DMS79 (cell line): ENCODE measurements around the gene SLC43A2.
"Not testable (repeated sequence)": the region's sequence is repeated elsewhere in the genome, so short reads cannot be mapped to it uniquely, and the experiment has no call there.

Experiments
- DNase-seq: peaks from one replicate; lab custom pipeline; 2025; lab: John Stamatoyannopoulos, UW

Gene SLC43A2

GRCh38 chr17:1535737-1536136 is 92.9 kb downstream of the SLC43A2 start:
- DNase-seq: no peak

DNA sequence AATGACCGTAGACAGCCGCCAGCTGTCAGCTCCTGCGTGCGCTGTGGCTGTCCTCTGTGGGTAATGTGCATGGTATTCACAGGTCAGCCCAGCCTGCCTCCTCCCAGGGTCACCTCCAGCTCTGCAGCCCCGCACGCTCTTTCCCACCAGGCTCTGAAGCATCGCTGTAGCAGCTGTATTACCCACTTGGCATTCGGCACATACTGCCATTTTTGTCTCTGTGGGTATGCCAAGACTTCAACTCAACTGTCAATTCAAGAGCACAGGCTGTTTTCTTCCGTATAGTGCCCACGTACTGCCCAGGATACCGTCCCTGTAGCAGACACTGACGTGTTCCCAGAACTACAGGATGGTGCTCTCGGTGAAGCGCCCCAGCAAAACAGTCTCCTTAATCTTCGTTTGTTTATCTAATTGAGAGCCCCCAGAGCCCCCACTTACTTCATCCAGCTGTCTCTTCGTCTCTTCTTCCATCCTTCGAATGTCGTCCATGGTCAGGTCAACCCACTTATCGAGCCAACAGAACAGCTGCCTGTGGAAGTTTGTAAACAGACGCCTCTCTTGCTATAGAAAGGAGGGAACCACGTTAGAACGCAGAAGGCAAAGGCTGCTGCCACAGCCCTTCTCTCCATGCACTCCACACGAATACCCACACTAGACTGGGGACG is 94.8 kb downstream of the SLC43A2 start:
- DNase-seq: no peak

GRCh38 chr17:1532836-1533602 is 95.6 kb downstream of the SLC43A2 start:
- no peak for DNase-seq

DNA sequence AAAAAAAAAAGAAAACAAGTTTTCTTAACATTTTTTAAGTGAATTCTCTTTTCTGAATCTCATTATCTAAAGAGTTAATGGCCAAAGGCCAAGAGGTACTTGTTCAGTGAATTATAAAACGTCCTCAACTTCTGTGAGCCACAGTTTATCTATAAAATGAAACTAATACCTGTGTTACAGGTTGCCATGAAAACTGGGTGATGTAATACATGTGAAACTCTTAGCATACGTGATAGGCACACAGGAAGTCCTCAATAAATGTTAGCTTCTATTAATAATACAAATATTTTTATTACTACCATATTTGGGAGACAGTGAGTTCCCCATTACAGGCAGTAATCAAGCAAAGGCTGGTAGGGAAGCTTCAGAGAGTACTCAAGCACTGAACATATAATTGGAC is 98.8 kb downstream of the SLC43A2 start:
- no peak for DNase-seq

- DNase-seq: not testable (repeated sequence)
Measured at GRCh38 chr17:1526876-1527275, 101.8 kb downstream of the SLC43A2 start.

DNA sequence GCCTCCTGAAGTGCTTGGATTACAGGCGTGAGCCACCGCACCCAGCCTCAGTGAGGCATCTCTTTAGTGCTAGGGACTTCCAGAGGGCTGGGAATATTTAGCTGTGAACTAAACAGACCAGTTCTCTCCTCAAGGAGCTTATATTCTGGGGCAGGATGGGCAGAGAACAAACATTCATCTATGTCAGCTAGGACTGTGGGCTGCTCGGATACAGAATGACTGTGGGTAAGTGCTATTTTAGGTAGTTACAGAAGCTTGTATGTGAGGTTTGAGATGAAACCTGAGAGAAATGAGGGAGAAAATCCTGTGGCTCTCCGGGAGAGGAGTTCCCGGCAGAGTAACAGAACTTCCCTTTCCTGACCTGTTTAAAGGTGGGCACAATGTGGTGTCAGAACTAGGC is 106.0 kb downstream of the SLC43A2 start:
- DNase-seq: no peak

- no peak for DNase-seq
Measured at GRCh38 chr17:1521086-1521640, 107.5 kb downstream of the SLC43A2 start.

GRCh38 chr17:1519678-1520077 is 109.0 kb downstream of the SLC43A2 start:
- no peak for DNase-seq
